Activated CD8-positive, alpha-beta memory T cell treated with anti-CD3 and anti-CD28 coated beads, Interleukin-2, amount 50 U/mL, for 24 hours (primary cell): ENCODE measurements around the gene MBOAT2.
"Not testable (repeated sequence)": the region's sequence is repeated elsewhere in the genome, so short reads cannot be mapped to it uniquely, and the experiment has no call there.

Source experiments
- DNase-seq: peaks from one replicate; pipeline ENCODE4 v3.0.0-alpha.2; 2020; ENCODE audit errors: extremely low read depth

The MBOAT2 gene

GRCh38 chr2:8896671-8897070 lies 106.8 kb downstream of the MBOAT2 start:
- DNase-seq, result not testable (repeated sequence)

GRCh38 chr2:8895087-8895912 lies 108.2 kb downstream of the MBOAT2 start:
- not testable (repeated sequence) for DNase-seq

- no peak for DNase-seq
Observed at GRCh38 chr2:8893978-8894820, 109.3 kb downstream of the MBOAT2 start.

GRCh38 chr2:8893474-8893873 lies 110.0 kb downstream of the MBOAT2 start:
- DNase-seq, result no peak

GRCh38 chr2:8892111-8892510 lies 111.4 kb downstream of the MBOAT2 start:
- DNase-seq, result no peak

GRCh38 chr2:8889978-8890377 lies 113.5 kb downstream of the MBOAT2 start:
- DNase-seq, result no peak

GRCh38 chr2:8888963-8889362 lies 114.5 kb downstream of the MBOAT2 start:
- no peak for DNase-seq

- DNase-seq, result no peak
Observed at GRCh38 chr2:8886876-8887275, 116.6 kb downstream of the MBOAT2 start.

GRCh38 chr2:8886202-8886518 lies 117.3 kb downstream of the MBOAT2 start:
- no peak for DNase-seq

- DNase-seq, result no peak
Observed at GRCh38 chr2:8885449-8886201, 117.9 kb downstream of the MBOAT2 start.

GRCh38 chr2:8884812-8885211 lies 118.7 kb downstream of the MBOAT2 start:
- no peak for DNase-seq

- no peak for DNase-seq
Observed at GRCh38 chr2:8882094-8882493, 121.4 kb downstream of the MBOAT2 start.

- no peak for DNase-seq
Observed at GRCh38 chr2:8877894-8878293, 125.6 kb downstream of the MBOAT2 start.

GRCh38 chr2:8877332-8877731 lies 126.2 kb downstream of the MBOAT2 start:
- DNase-seq, result no peak

- no peak for DNase-seq
Observed at GRCh38 chr2:8876628-8877027, 126.9 kb downstream of the MBOAT2 start.

GRCh38 chr2:8872821-8873432 lies 130.6 kb downstream of the MBOAT2 start:
- DNase-seq, result no peak

GRCh38 chr2:8870441-8870840 lies 133.0 kb downstream of the MBOAT2 start:
- no peak for DNase-seq

- no peak for DNase-seq
Observed at GRCh38 chr2:8867363-8867762, 136.1 kb downstream of the MBOAT2 start.

GRCh38 chr2:8863331-8863953 lies 140.0 kb downstream of the MBOAT2 start:
- no peak for DNase-seq

GRCh38 chr2:8862230-8862629 lies 141.3 kb downstream of the MBOAT2 start:
- no peak for DNase-seq

GRCh38 chr2:8861797-8862196 lies 141.7 kb downstream of the MBOAT2 start:
- DNase-seq, result no peak
